Measurements from ENCODE around the gene POGZ.

The POGZ gene

GRCh38 chr1:151419819-151420218 is 39.5 kb downstream of the POGZ start:
- TF ChIP-seq, protein P1, sequence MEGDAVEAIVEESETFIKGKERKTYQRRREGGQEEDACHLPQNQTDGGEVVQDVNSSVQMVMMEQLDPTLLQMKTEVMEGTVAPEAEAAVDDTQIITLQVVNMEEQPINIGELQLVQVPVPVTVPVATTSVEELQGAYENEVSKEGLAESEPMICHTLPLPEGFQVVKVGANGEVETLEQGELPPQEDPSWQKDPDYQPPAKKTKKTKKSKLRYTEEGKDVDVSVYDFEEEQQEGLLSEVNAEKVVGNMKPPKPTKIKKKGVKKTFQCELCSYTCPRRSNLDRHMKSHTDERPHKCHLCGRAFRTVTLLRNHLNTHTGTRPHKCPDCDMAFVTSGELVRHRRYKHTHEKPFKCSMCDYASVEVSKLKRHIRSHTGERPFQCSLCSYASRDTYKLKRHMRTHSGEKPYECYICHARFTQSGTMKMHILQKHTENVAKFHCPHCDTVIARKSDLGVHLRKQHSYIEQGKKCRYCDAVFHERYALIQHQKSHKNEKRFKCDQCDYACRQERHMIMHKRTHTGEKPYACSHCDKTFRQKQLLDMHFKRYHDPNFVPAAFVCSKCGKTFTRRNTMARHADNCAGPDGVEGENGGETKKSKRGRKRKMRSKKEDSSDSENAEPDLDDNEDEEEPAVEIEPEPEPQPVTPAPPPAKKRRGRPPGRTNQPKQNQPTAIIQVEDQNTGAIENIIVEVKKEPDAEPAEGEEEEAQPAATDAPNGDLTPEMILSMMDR (IDR thresholded peaks at IDR 0.05; ENCODE audit: low read depth, low read length) = no peak
- Histone ChIP-seq H3K9me3 (no peaks in the 10 kb centered on the region), H3K36me3 (peaks cover 57% of the 10 kb centered on the region), H3K27me3 (no peaks in the 10 kb centered on the region), H3K4me1 (no peaks in the 10 kb centered on the region), H3K4me3 (ENCODE audit: low read depth, low read length) (no peak overlapping the region)
- DNase-seq = no peak

DNA sequence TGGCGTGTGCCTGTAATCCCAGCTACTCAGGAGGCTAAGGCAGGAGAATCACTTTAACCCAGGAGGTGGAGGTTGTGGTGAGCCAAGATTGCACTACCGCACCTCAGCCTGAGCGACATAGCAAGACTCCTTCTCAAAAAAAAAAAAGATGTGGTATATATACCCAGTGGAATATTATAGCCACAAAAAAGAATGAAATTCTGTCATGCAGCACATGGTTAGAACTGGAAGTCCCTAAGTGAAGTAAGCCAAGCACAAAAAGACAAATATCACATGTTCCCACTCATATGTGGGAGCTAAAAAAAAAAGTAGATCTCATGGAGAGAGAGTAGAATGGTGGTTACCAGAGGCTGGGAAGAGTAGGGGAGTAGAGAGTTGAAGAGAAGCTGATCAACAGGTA is 41.2 kb downstream of the POGZ start:
- no peak overlapping the region for H3K4me3 ChIP-seq (ENCODE audit: low read depth, low read length)
- H3K9me3 ChIP-seq = no peaks in the 10 kb centered on the region
- TF ChIP-seq, protein P1 (IDR thresholded peaks at IDR 0.05; ENCODE audit: low read depth, low read length) = no peak
- no peaks in the 10 kb centered on the region for H3K27me3 ChIP-seq
- H3K4me1 ChIP-seq = no peaks in the 10 kb centered on the region
- peaks cover 52% of the 10 kb centered on the region for H3K36me3 ChIP-seq
- DNase-seq = no peak

- Histone ChIP-seq H3K9me3 (no peaks in the 10 kb centered on the region), H3K4me3 (ENCODE audit: low read depth, low read length) (no peak overlapping the region), H3K4me1 (no peaks in the 10 kb centered on the region), H3K27me3 (no peaks in the 10 kb centered on the region), H3K36me3 (peaks cover 49% of the 10 kb centered on the region)
- no peak for DNase-seq
- TF ChIP-seq, protein P1 (IDR thresholded peaks at IDR 0.05; ENCODE audit: low read depth, low read length) = no peak
These were observed 43.1 kb downstream of the POGZ start for GRCh38 chr1:151416231-151416630.

GRCh38 chr1:151411884-151412283 is 47.4 kb downstream of the POGZ start:
- Histone ChIP-seq H3K36me3 (peaks cover 70% of the 10 kb centered on the region), H3K4me3 (ENCODE audit: low read depth, low read length) (no peak overlapping the region), H3K4me1 (no peaks in the 10 kb centered on the region), H3K27me3 (no peaks in the 10 kb centered on the region), H3K9me3 (no peaks in the 10 kb centered on the region)
- DNase-seq = no peak
- TF ChIP-seq, protein P1 (IDR thresholded peaks at IDR 0.05; ENCODE audit: low read depth, low read length) = no peak

- no peaks in the 10 kb centered on the region for H3K27me3 ChIP-seq
- H3K9me3 ChIP-seq = no peaks in the 10 kb centered on the region
- no peak for DNase-seq
- H3K36me3 ChIP-seq = peaks cover 79% of the 10 kb centered on the region
- TF ChIP-seq, protein P1 (IDR thresholded peaks at IDR 0.05; ENCODE audit: low read depth, low read length) = no peak
- no peak overlapping the region for H3K4me3 ChIP-seq (ENCODE audit: low read depth, low read length)
- H3K4me1 ChIP-seq = no peaks in the 10 kb centered on the region
These were observed 50.4 kb downstream of the POGZ start for GRCh38 chr1:151408891-151409290.

- no peak for DNase-seq
- no peaks in the 10 kb centered on the region for H3K9me3 ChIP-seq
- H3K27me3 ChIP-seq = no peaks in the 10 kb centered on the region
- H3K4me3 ChIP-seq (ENCODE audit: low read depth, low read length) = no peak overlapping the region
- TF ChIP-seq, protein P1 (IDR thresholded peaks at IDR 0.05; ENCODE audit: low read depth, low read length) = no peak
- H3K36me3 ChIP-seq = peaks cover 85% of the 10 kb centered on the region
- no peaks in the 10 kb centered on the region for H3K4me1 ChIP-seq
These were observed 52.0 kb downstream of the POGZ start for GRCh38 chr1:151407304-151407703.

Data from BE2C (cell line).